Measurements from ENCODE around the gene SLC4A11. TPM values are rescaled to one million over a fixed set of nuclear protein-coding genes. Genes with fewer than 3 reads are reported as not detected.

Gene SLC4A11
- total RNA-seq, 2 experiments from 2014 or later: 0.08 to 0.60 TPM

DNA sequence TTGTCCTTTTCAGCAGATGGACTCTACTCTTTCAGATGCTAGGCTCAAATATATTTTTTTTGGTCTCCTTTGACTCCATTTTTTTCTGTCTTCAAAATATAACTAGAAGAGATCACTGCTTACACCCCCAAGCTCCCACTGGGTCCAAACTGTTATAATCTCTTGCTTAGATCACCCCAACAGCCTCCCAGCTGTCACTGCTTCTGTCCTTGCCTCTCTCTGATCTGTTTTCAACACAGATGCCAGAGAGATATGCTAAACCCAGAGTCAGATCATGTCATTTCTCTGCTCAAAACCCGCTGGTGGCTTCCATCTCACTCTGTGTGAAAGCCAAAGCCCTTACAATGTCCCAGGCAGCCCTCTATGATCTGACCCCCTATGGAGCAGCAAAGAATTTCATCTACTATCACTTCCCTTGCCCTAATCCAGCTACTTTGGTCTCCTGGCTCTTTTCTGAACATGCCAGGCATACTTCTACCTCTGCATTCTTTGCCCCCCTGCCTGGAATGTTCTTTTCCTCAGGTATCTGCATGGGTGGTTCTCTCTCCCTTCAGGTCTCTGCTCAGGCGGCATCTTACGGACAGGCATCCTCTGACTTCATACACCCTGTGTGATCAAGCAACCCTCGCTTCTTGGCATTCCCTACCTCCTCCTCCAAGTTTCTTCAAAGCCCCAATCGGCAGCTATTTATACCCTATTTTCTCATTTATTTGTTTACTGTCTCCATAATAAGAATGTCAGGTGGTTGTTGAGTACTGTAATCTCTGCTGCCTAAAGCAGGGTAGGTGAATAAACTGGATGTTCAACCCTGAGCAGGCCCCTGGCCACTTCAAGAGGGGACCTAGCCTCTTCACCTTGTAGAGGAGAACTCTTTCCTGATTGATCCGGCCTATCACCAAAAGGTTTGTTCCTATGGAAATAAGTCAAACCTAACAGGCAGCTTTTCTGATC, 43.6 kb upstream of the SLC4A11 start:
- H3K27me3 ChIP-seq (ENCODE audit: control insufficient read depth in 1 of 2, insufficient read depth in 2 of 2, low read length in 2 of 2): no peaks in the 10 kb centered on the region
- H3K27ac ChIP-seq (ENCODE audit: low read depth in 1 of 2, low read length in 2 of 2): no peak overlapping the region
- ATAC-seq (ENCODE audit: poor library complexity) (no peak), DNase-seq (no peak)
- Mint-ChIP-seq H3K4me1 (ENCODE audit: low read depth) (no peaks in the 10 kb centered on the region), H3K4me3 (no peak overlapping the region), H3K27me3 (no peaks in the 10 kb centered on the region), H3K36me3 (ENCODE audit: low read depth) (peaks cover 25% of the 10 kb centered on the region), H3K9me3 (no peaks in the 10 kb centered on the region), H3K27ac (no peak overlapping the region)
- H3K4me3 ChIP-seq (ENCODE audit: low read length): no peak overlapping the region
- H3K4me1 ChIP-seq (ENCODE audit: insufficient read depth, low read length): no peaks in the 10 kb centered on the region
- POLR2A ChIA-PET: no interaction called here
- intact Hi-C loops (cut with DNase I, micrococcal nuclease): no loop called here
- H3K36me3 ChIP-seq (ENCODE audit: insufficient read depth, low read length): peaks cover 12% of the 10 kb centered on the region
- CTCF ChIA-PET: no interaction called here
- no peak for TF ChIP-seq CTCF (IDR thresholded peaks at IDR 0.05)
- no peaks in the 10 kb centered on the region for H3K9me3 ChIP-seq (ENCODE audit: control insufficient read depth in 1 of 2, insufficient read depth in 1 of 2, low read length in 2 of 2)

DNA sequence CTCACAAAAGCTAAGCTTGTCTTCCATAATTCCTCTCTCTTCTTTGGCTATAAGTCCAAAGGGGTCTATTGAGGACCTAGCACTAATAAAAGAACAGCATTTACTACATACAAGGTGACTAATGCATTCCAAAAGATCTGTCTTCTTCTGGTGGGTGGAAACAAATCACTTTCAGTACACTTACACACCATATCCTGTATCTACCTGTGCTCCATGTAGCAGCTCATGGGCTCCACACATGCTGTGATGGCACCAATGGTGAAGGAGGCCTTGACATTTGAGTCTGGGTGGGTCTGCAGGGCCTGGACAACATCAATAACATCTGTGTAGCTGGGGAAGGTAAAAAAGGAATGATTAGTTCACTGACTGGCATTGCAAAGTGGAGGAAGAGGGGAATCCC, 42.4 kb upstream of the SLC4A11 start:
- H3K36me3 ChIP-seq (ENCODE audit: insufficient read depth, low read length): peaks cover 12% of the 10 kb centered on the region
- no peak for DNase-seq
- intact Hi-C loops (cut with DNase I, micrococcal nuclease): no loop called here
- no peak for ATAC-seq (ENCODE audit: poor library complexity)
- H3K27ac ChIP-seq (ENCODE audit: low read depth in 1 of 2, low read length in 2 of 2): no peak overlapping the region
- H3K36me3 Mint-ChIP-seq (ENCODE audit: low read depth): peaks cover 33% of the 10 kb centered on the region
- no peak overlapping the region for H3K4me3 ChIP-seq (ENCODE audit: low read length)
- H3K4me3 Mint-ChIP-seq: no peak overlapping the region
- H3K27me3 Mint-ChIP-seq: no peaks in the 10 kb centered on the region
- no peaks in the 10 kb centered on the region for H3K4me1 Mint-ChIP-seq (ENCODE audit: low read depth)
- no peak overlapping the region for H3K27ac Mint-ChIP-seq
- ChIA-PET POLR2A (no interaction called here), CTCF (no interaction called here)
- no peaks in the 10 kb centered on the region for H3K9me3 Mint-ChIP-seq
- no peaks in the 10 kb centered on the region for H3K9me3 ChIP-seq (ENCODE audit: control insufficient read depth in 1 of 2, insufficient read depth in 1 of 2, low read length in 2 of 2)
- H3K4me1 ChIP-seq (ENCODE audit: insufficient read depth, low read length): no peaks in the 10 kb centered on the region
- no peaks in the 10 kb centered on the region for H3K27me3 ChIP-seq (ENCODE audit: control insufficient read depth in 1 of 2, insufficient read depth in 2 of 2, low read length in 2 of 2)
- TF ChIP-seq CTCF (IDR thresholded peaks at IDR 0.05): no peak

- H3K27ac ChIP-seq (ENCODE audit: low read depth in 1 of 2, low read length in 2 of 2): no peak overlapping the region
- no peak for TF ChIP-seq CTCF (IDR thresholded peaks at IDR 0.05)
- ChIA-PET CTCF (no interaction called here), POLR2A (no interaction called here)
- DNase-seq (no peak), ATAC-seq (ENCODE audit: poor library complexity) (no peak)
- H3K9me3 Mint-ChIP-seq: no peaks in the 10 kb centered on the region
- no peaks in the 10 kb centered on the region for H3K27me3 Mint-ChIP-seq
- H3K36me3 ChIP-seq (ENCODE audit: insufficient read depth, low read length): peaks cover 12% of the 10 kb centered on the region
- no peaks in the 10 kb centered on the region for H3K4me1 Mint-ChIP-seq (ENCODE audit: low read depth)
- no peak overlapping the region for H3K4me3 ChIP-seq (ENCODE audit: low read length)
- H3K4me3 Mint-ChIP-seq: no peak overlapping the region
- H3K9me3 ChIP-seq (ENCODE audit: control insufficient read depth in 1 of 2, insufficient read depth in 1 of 2, low read length in 2 of 2): no peaks in the 10 kb centered on the region
- H3K27me3 ChIP-seq (ENCODE audit: control insufficient read depth in 1 of 2, insufficient read depth in 2 of 2, low read length in 2 of 2): no peaks in the 10 kb centered on the region
- no peak overlapping the region for H3K27ac Mint-ChIP-seq
- intact Hi-C loops (cut with DNase I, micrococcal nuclease): no loop called here
- peaks cover 38% of the 10 kb centered on the region for H3K36me3 Mint-ChIP-seq (ENCODE audit: low read depth)
- H3K4me1 ChIP-seq (ENCODE audit: insufficient read depth, low read length): no peaks in the 10 kb centered on the region
These were observed 40.8 kb upstream of the SLC4A11 start for GRCh38 chr20:3279761-3280160.

Measured in CD4-positive, alpha-beta T cell (primary cell).